Fibroblast of lung (primary cell): Measurements from ENCODE around the gene IFIH1. TPM values are rescaled to one million over a fixed set of nuclear protein-coding genes. Genes with fewer than 3 reads are reported as not detected.

ENCODE experiments used
- DNase-seq, 2 donors: peaks; one replicate each; pipeline versions ENCODE4 v3.0.0 to v3.0.0-alpha.2; 2010; ENCODE audit warnings: low read depth in 2 of 2
- H2AFZ ChIP-seq: 2 replicates; pipeline ENCODE4 v1.5.1; 2012; ENCODE audit warnings: low read length, control low read depth, inconsistent platforms
- H3K27ac ChIP-seq: 2 replicates; pipeline ENCODE4 v1.5.1; 2011; ENCODE audit warnings: low read length, control low read depth; ENCODE audit not compliant: insufficient read depth
- H3K27me3 ChIP-seq: 2 replicates; pipeline ENCODE4 v1.5.1; 2011; ENCODE audit warnings: mild to moderate bottlenecking, low read length; ENCODE audit not compliant: control insufficient read depth, insufficient read depth
- H3K36me3 ChIP-seq: 2 replicates; pipeline ENCODE4 v1.5.1; 2011; ENCODE audit warnings: low read length; ENCODE audit not compliant: control insufficient read depth, insufficient read depth
- H3K4me1 ChIP-seq: 2 replicates; pipeline ENCODE4 v1.5.1; 2011; ENCODE audit warnings: low read length; ENCODE audit not compliant: control insufficient read depth, insufficient read depth; ENCODE audit errors: extremely low read depth
- H3K4me2 ChIP-seq: 2 replicates; pipeline ENCODE4 v1.5.1; 2011; ENCODE audit warnings: low read length, control low read depth; ENCODE audit not compliant: insufficient read depth; ENCODE audit errors: extremely low read depth
- H3K4me3 ChIP-seq, 4 experiments: fragments of 200-600 bp in 1 of 4; sonication (generic) in 1 of 4; replicated peaks in 1 of 4; 2 replicates each; pipeline ENCODE4 v1.5.1; 2011 to 2016; ENCODE audit warnings: low read length in 4 of 4, low read depth in 3 of 4, mild to moderate bottlenecking in 3 of 4, control low read depth in 2 of 4, inconsistent platforms in 1 of 4, mixed read lengths in 1 of 4; ENCODE audit not compliant: insufficient read depth in 1 of 4; ENCODE audit errors: control extremely low read depth in 1 of 4
- H3K79me2 ChIP-seq: 2 replicates; pipeline ENCODE4 v1.5.1; 2012; ENCODE audit warnings: mild to moderate bottlenecking, low read length, inconsistent platforms; ENCODE audit not compliant: control insufficient read depth, insufficient read depth
- H3K9ac ChIP-seq: 2 replicates; pipeline ENCODE4 v1.5.1; 2011; ENCODE audit warnings: mild to moderate bottlenecking, low read length, control low read depth; ENCODE audit not compliant: insufficient read depth
- H3K9me3 ChIP-seq: 2 replicates; pipeline ENCODE4 v1.5.1; 2012; ENCODE audit warnings: low read depth, low read length; ENCODE audit not compliant: control insufficient read depth, insufficient read depth
- H4K20me1 ChIP-seq: 2 replicates; pipeline ENCODE4 v1.5.1; 2011; ENCODE audit warnings: low read length; ENCODE audit not compliant: control insufficient read depth, insufficient read depth; ENCODE audit errors: extremely low read depth
- EZH2 ChIP-seq: IDR thresholded peaks from 2 replicates; pipeline ENCODE4 v1.5.1; 2012; ENCODE audit warnings: low read length, control low read depth, mild to moderate bottlenecking; ENCODE audit errors: missing control alignments
- polyA plus RNA-seq, 2 donors: library from polyadenylated mRNA; depleted of rRNA in 1 of 2; stranded (reverse) in 1 of 2; unstranded in 1 of 2; fragments of >200 nt; gene quantifications; 2 replicates each; pipeline ENCODE4 v1.2.1, GENCODE V29; 2011 to 2012; ENCODE audit warnings: missing spikeins in 1 of 2
- total RNA-seq: library from RNA; depleted of rRNA; stranded (reverse); fragments of >200 nt; gene quantifications from 2 replicates; pipeline ENCODE4 v1.2.1, GENCODE V29; 2014
- TF ChIP-seq, protein P1 (sequence below), 2 donors: IDR thresholded peaks in 1 of 2; conservative IDR thresholded peaks in 1 of 2; 1 replicate in 1 of 2; 2 replicates in 1 of 2; pipeline ENCODE4 v1.5.1; 2011 to 2012; ENCODE audit warnings: low read length in 2 of 2, control low read depth in 1 of 2, inconsistent platforms in 1 of 2, low read depth in 1 of 2, mild to moderate bottlenecking in 1 of 2

The IFIH1 gene
- total and polyA plus RNA-seq, 2 donors (not counting 1 experiment from before 2014, with no cell fraction given) = 4.2 to 11.4 TPM

DNA sequence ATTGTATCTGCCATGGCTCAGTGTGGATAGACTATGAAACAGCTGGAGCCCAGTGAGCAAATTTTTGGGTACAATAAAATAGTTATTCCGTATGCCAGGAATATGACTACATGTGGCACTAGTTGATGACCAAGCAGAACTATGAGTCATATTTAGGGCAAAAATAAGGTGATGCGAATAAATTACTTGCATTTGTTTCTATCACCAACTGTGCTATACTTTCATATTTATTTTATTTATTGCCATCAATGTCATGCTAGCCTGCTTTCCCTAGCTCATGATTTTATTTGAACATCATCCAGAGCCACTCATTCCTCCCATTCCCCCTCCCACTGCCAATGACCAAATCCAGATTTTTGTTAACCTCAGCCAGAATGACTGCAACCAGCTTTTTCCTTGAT, 61.9 kb downstream of the IFIH1 start:
- no peak overlapping the region for H3K4me2 ChIP-seq
- peaks cover 17% of the 10 kb centered on the region for H3K4me1 ChIP-seq

DNA sequence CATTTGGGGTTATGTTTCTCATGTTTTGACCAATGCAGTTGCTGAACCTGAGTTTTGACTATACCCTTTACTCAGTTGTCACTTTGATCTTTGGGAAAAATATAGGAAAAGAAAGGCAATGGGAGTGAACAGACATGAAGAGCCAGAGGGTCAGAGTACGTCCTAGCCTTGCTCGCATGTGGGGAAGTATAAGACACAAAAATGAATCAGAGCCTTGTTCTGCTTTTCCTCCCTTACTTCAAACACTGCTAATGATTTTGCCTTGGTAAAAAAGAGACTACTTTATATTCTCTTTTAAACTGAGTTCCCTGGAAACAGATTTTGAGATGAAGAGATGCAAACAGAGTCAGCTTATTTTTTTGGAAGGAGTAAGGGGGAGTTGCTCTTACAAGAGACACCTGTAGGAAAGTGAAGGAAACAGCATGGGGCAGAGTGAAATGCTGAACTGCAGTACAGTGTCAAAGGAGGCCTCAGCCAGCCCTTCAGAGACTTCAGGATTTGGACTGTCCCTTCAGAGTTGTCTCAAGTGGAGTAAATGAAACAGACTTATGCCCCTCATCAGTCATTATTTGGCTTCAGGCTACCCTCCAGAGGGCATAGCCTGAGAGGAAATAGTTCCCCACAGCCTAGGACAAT, 64.1 kb downstream of the IFIH1 start:
- H3K4me3 ChIP-seq = no peak overlapping the region
- no peak for DNase-seq

More for the DNA sequence above, 61.9 kb downstream of the IFIH1 start:
- DNase-seq = peak; percentile 43 to 72
- Histone ChIP-seq H4K20me1 (no peaks in the 10 kb centered on the region), H3K27me3 (no peaks in the 10 kb centered on the region), H3K36me3 (no peaks in the 10 kb centered on the region), H3K4me3 (no peak overlapping the region), H2AFZ (no peak overlapping the region), H3K79me2 (no peaks in the 10 kb centered on the region), H3K9me3 (no peaks in the 10 kb centered on the region), H3K9ac (no peak overlapping the region), H3K27ac (no peak overlapping the region)
- no peak for TF ChIP-seq EZH2
- TF ChIP-seq, protein P1, sequence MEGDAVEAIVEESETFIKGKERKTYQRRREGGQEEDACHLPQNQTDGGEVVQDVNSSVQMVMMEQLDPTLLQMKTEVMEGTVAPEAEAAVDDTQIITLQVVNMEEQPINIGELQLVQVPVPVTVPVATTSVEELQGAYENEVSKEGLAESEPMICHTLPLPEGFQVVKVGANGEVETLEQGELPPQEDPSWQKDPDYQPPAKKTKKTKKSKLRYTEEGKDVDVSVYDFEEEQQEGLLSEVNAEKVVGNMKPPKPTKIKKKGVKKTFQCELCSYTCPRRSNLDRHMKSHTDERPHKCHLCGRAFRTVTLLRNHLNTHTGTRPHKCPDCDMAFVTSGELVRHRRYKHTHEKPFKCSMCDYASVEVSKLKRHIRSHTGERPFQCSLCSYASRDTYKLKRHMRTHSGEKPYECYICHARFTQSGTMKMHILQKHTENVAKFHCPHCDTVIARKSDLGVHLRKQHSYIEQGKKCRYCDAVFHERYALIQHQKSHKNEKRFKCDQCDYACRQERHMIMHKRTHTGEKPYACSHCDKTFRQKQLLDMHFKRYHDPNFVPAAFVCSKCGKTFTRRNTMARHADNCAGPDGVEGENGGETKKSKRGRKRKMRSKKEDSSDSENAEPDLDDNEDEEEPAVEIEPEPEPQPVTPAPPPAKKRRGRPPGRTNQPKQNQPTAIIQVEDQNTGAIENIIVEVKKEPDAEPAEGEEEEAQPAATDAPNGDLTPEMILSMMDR (conservative IDR thresholded peaks at IDR 0.05 in 1 of 2, IDR thresholded peaks at IDR 0.05 in 1 of 2; ENCODE audit: low read depth in 1 of 2, low read length in 2 of 2) = no peak

DNA sequence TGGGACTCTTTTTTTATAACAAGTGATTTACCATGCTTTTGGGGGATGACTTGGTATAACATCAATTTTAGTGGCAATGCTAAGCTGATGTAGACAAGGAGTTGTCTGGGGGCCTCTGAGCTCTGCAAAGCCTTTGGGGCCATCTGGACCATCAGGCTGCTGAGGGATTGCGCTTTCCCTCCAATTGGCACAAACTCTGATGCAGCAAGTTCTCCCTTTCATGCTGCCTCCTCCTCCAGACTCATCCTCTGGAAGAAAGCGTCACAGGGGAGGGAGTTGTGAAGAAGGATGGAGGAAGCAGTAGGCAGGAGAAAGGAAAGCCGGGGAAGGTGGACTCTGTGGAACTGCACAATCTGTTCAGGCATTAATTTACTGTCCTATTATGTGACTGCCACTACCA, 65.0 kb downstream of the IFIH1 start:
- H3K27me3 ChIP-seq = no peaks in the 10 kb centered on the region

More for the DNA sequence above, 64.1 kb downstream of the IFIH1 start:
- no peak overlapping the region for H3K4me2 ChIP-seq
- H3K79me2 ChIP-seq = no peaks in the 10 kb centered on the region
- H3K4me1 ChIP-seq = peaks cover 8% of the 10 kb centered on the region
- H3K9me3 ChIP-seq = no peaks in the 10 kb centered on the region
- H3K36me3 ChIP-seq = no peaks in the 10 kb centered on the region
- H3K9ac ChIP-seq = no peak overlapping the region
- no peaks in the 10 kb centered on the region for H4K20me1 ChIP-seq
- no peaks in the 10 kb centered on the region for H3K27me3 ChIP-seq
- no peak for TF ChIP-seq EZH2
- TF ChIP-seq, protein P1 (conservative IDR thresholded peaks at IDR 0.05 in 1 of 2, IDR thresholded peaks at IDR 0.05 in 1 of 2; ENCODE audit: low read depth in 1 of 2, low read length in 2 of 2) = no peak
- no peak overlapping the region for H3K27ac ChIP-seq
- H2AFZ ChIP-seq = no peak overlapping the region

More for the DNA sequence above, 65.0 kb downstream of the IFIH1 start:
- Histone ChIP-seq H3K36me3 (no peaks in the 10 kb centered on the region), H3K27ac (no peak overlapping the region), H3K9ac (no peak overlapping the region), H3K79me2 (no peaks in the 10 kb centered on the region), H4K20me1 (no peaks in the 10 kb centered on the region), H3K4me2 (no peak overlapping the region), H3K4me3 (no peak overlapping the region), H3K9me3 (no peaks in the 10 kb centered on the region), H2AFZ (no peak overlapping the region), H3K4me1 (peaks cover 8% of the 10 kb centered on the region)
- no peak for DNase-seq
- TF ChIP-seq EZH2 = no peak
- TF ChIP-seq, protein P1 (conservative IDR thresholded peaks at IDR 0.05 in 1 of 2, IDR thresholded peaks at IDR 0.05 in 1 of 2; ENCODE audit: low read depth in 1 of 2, low read length in 2 of 2) = no peak
